Hepatocyte (in vitro differentiated cells): ENCODE measurements around the gene OPCML. TPM values are rescaled to one million over a fixed set of nuclear protein-coding genes. Genes with fewer than 3 reads are reported as not detected.

Experiments used
- DNase-seq: peaks from one replicate; pipeline ENCODE4 v3.0.0-alpha.2; 2016; ENCODE audit warnings: low spot score
- H2AFZ ChIP-seq: fragments of 200-600 bp; sonication (generic); 2 replicates; pipeline ENCODE4 v1.6.0; 2016; ENCODE audit warnings: antibody characterized with exemption, mild to moderate bottlenecking
- H3K27ac ChIP-seq: fragments of 200-600 bp; sonication (generic); 2 replicates; pipeline ENCODE4 v1.5.1; 2016; ENCODE audit warnings: mild to moderate bottlenecking
- H3K27me3 ChIP-seq: fragments of 200-600 bp; sonication (generic); 2 replicates; pipeline ENCODE4 v1.6.1; 2016
- H3K36me3 ChIP-seq: fragments of 200-600 bp; sonication (generic); replicated peaks from 2 replicates; pipeline ENCODE4 v1.5.1; 2016; ENCODE audit warnings: low read depth; ENCODE audit not compliant: insufficient read depth
- H3K4me1 ChIP-seq: fragments of 200-600 bp; sonication (generic); 2 replicates; pipeline ENCODE4 v1.5.1; 2016; ENCODE audit warnings: mild to moderate bottlenecking, moderate library complexity; ENCODE audit not compliant: insufficient read depth
- H3K4me2 ChIP-seq: fragments of 200-600 bp; sonication (generic); 2 replicates; pipeline ENCODE4 v1.6.0; 2016
- H3K4me3 ChIP-seq: fragments of 200-600 bp; sonication (generic); 2 replicates; pipeline ENCODE4 v1.5.1; 2016; ENCODE audit warnings: mild to moderate bottlenecking
- H3K79me2 ChIP-seq: fragments of 200-600 bp; sonication (generic); 2 replicates; pipeline ENCODE4 v1.6.0; 2017; ENCODE audit warnings: mild to moderate bottlenecking
- H3K9me2 ChIP-seq: fragments of 200-600 bp; sonication (generic); replicated peaks from 2 replicates; pipeline ENCODE4 v1.6.0; 2017; ENCODE audit warnings: mild to moderate bottlenecking; ENCODE audit not compliant: insufficient read depth
- H3K9me3 ChIP-seq: fragments of 200-600 bp; sonication (generic); 2 replicates; pipeline ENCODE4 v1.5.1; 2016; ENCODE audit warnings: low read depth, mild to moderate bottlenecking
- H4K20me1 ChIP-seq: fragments of 200-600 bp; sonication (generic); 2 replicates; pipeline ENCODE4 v1.6.0; 2016; ENCODE audit warnings: mild to moderate bottlenecking; ENCODE audit not compliant: insufficient read depth, poor library complexity, severe bottlenecking
- CTCF ChIP-seq: fragments of 200-600 bp; sonication (generic); IDR thresholded peaks from 2 replicates; pipeline ENCODE4 v1.5.1; 2016; ENCODE audit warnings: antibody characterized with exemption, mild to moderate bottlenecking; ENCODE audit not compliant: poor library complexity
- EZH2 ChIP-seq: fragments of 200-600 bp; sonication (generic); IDR thresholded peaks from 2 replicates; pipeline ENCODE4 v1.6.1; 2016; ENCODE audit warnings: antibody characterized with exemption, mild to moderate bottlenecking, borderline replicate concordance
- EZH2phosphoT487 ChIP-seq: fragments of 200-600 bp; sonication (generic); IDR thresholded peaks from one replicate; pipeline ENCODE4 v1.6.1; 2018; ENCODE audit warnings: antibody characterized with exemption, mild to moderate bottlenecking, low read depth, moderate library complexity; ENCODE audit not compliant: unreplicated experiment, severe bottlenecking
- WGBS: methylation state at CpG from one replicate; pipeline ENCODE4 v1.1.6; 2016; ENCODE audit warnings: low lambda C conversion rate; ENCODE audit errors: missing lambda C conversion rate; 5-methylcytosine and 5-hydroxymethylcytosine counted together
- polyA plus RNA-seq: library from polyadenylated mRNA; unstranded; fragments of >200 nt; fragmentation: Nextera tagmentation; extraction: Ambion mirVana; gene quantifications from 2 replicates; pipeline ENCODE4 v1.2.1, GENCODE V29; 2016
- total RNA-seq: library from RNA; depleted of rRNA; stranded (reverse); fragments of >200 nt; gene quantifications from 2 replicates; pipeline ENCODE4 v1.2.3, GENCODE V29; 2014

Gene OPCML
- total and polyA plus RNA-seq, 2 experiments from 2014 or later, result 0.37 to 0.98 TPM

- H3K4me1 ChIP-seq, result no peaks in the 10 kb centered on the region
- H3K27ac ChIP-seq, result no peak overlapping the region
- 54% methylated on average over 3 of the region's 3 CpGs for WGBS
- no peaks in the 10 kb centered on the region for H3K27me3 ChIP-seq
- DNase-seq, result no peak
- H3K4me3 ChIP-seq, result no peak overlapping the region
- no peaks in the 10 kb centered on the region for H3K79me2 ChIP-seq
- no peak overlapping the region for H2AFZ ChIP-seq
- H3K9me3 ChIP-seq, result no peaks in the 10 kb centered on the region
- no peaks in the 10 kb centered on the region for H3K9me2 ChIP-seq
- no peak for TF ChIP-seq CTCF
- TF ChIP-seq EZH2phosphoT487, result no peak
- no peak for TF ChIP-seq EZH2
- no peaks in the 10 kb centered on the region for H4K20me1 ChIP-seq
- H3K4me2 ChIP-seq, result no peak overlapping the region
- no peaks in the 10 kb centered on the region for H3K36me3 ChIP-seq
Measured at GRCh38 chr11:133122256-133122655, 410.0 kb downstream of the OPCML start.

- no peak overlapping the region for H3K4me3 ChIP-seq
- 79% methylated on average over 7 of the region's 7 CpGs for WGBS
- H3K9me2 ChIP-seq, result no peaks in the 10 kb centered on the region
- no peak for DNase-seq
- TF ChIP-seq CTCF (no peak), EZH2 (no peak), EZH2phosphoT487 (no peak)
- no peaks in the 10 kb centered on the region for H3K9me3 ChIP-seq
- no peaks in the 10 kb centered on the region for H3K36me3 ChIP-seq
- H3K79me2 ChIP-seq, result no peaks in the 10 kb centered on the region
- peaks cover 9% of the 10 kb centered on the region for H3K4me1 ChIP-seq
- H2AFZ ChIP-seq, result no peak overlapping the region
- H3K27ac ChIP-seq, result no peak overlapping the region
- H3K27me3 ChIP-seq, result no peaks in the 10 kb centered on the region
- no peak overlapping the region for H3K4me2 ChIP-seq
- no peaks in the 10 kb centered on the region for H4K20me1 ChIP-seq
Measured at GRCh38 chr11:133118563-133119268, 413.6 kb downstream of the OPCML start.

- H3K4me2 ChIP-seq, result no peak overlapping the region
- H3K79me2 ChIP-seq, result no peaks in the 10 kb centered on the region
- H3K4me3 ChIP-seq, result no peak overlapping the region
- WGBS, result 94% methylated on average over 7 of the region's 7 CpGs
- no peaks in the 10 kb centered on the region for H3K36me3 ChIP-seq
- no peak for DNase-seq
- peaks cover 13% of the 10 kb centered on the region for H3K4me1 ChIP-seq
- H3K27me3 ChIP-seq, result no peaks in the 10 kb centered on the region
- no peaks in the 10 kb centered on the region for H3K9me3 ChIP-seq
- no peaks in the 10 kb centered on the region for H4K20me1 ChIP-seq
- no peak for TF ChIP-seq CTCF
- TF ChIP-seq EZH2, result no peak
- no peak for TF ChIP-seq EZH2phosphoT487
- no peak overlapping the region for H2AFZ ChIP-seq
- no peak overlapping the region for H3K27ac ChIP-seq
- H3K9me2 ChIP-seq, result no peaks in the 10 kb centered on the region
Measured at GRCh38 chr11:133115099-133115498, 417.2 kb downstream of the OPCML start.
